ENCODE results near the gene IFI27L1. TPM values are rescaled to one million over a fixed set of nuclear protein-coding genes. Genes with fewer than 3 reads are reported as not detected.

The IFI27L1 gene
- total and polyA plus RNA-seq, 2 of the 13 experiments (the other 11 are each of a cell fraction or from before 2014, with no cell fraction given) = 11.9 to 19.0 TPM

DNA sequence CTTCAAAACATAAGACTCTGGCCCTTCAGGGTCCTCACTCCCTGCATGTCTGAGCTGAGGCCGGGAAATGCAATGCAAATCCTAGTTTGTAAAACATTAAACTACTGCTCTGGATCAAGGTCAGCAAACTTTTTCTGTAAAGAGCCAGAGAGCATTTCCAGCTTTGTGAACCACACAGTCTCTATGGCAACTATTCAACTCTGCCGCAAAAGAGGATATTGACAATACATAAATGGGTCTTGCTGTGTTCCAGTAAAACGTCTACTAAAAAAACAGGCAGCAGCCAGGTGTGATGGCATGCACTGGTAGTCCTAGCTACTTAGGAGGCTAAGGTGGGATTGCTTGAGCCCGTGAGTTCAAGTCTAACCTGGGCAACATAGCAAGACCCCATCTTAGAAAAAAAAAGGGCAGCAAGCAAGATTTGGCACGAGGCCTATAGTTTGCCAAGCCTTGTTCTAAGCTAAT, 22.4 kb upstream of the IFI27L1 start (continued):
- TF ChIP-seq, protein P1, sequence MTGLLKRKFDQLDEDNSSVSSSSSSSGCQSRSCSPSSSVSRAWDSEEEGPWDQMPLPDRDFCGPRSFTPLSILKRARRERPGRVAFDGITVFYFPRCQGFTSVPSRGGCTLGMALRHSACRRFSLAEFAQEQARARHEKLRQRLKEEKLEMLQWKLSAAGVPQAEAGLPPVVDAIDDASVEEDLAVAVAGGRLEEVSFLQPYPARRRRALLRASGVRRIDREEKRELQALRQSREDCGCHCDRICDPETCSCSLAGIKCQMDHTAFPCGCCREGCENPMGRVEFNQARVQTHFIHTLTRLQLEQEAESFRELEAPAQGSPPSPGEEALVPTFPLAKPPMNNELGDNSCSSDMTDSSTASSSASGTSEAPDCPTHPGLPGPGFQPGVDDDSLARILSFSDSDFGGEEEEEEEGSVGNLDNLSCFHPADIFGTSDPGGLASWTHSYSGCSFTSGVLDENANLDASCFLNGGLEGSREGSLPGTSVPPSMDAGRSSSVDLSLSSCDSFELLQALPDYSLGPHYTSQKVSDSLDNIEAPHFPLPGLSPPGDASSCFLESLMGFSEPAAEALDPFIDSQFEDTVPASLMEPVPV (CRISPR knock-in tag; IDR thresholded peaks at IDR 0.05) = 0 out of 2 replicates have a peak, but pooled peaks have one; percentile 39
- TF ChIP-seq THRA (CRISPR knock-in tag; IDR thresholded peaks at IDR 0.05; ENCODE audit: borderline replicate concordance) (peak; percentile 37; the same call in 1 of the 2 replicates), CREBL2 (CRISPR knock-in tag; IDR thresholded peaks at IDR 0.05; ENCODE audit: borderline replicate concordance) (no peak), GLI4 (CRISPR knock-in tag; IDR thresholded peaks at IDR 0.05; ENCODE audit: borderline replicate concordance) (peak; percentile 63; the same call in 1 of the 2 replicates), FOSL2 (CRISPR knock-in tag; IDR thresholded peaks at IDR 0.05) (0 out of 2 replicates have a peak, but pooled peaks have one; percentile 5), HOXA5 (CRISPR knock-in tag; IDR thresholded peaks at IDR 0.05) (peak; percentile 53; the same call in 1 of the 2 replicates), RNF2 (conservative IDR thresholded peaks at IDR 0.05; ENCODE audit: low read depth) (no peak), ZMYM4 (CRISPR knock-in tag; IDR thresholded peaks at IDR 0.05) (0 out of 2 replicates have a peak, but pooled peaks have one; percentile 31), PAX8 (CRISPR knock-in tag; IDR thresholded peaks at IDR 0.05; ENCODE audit: borderline replicate concordance) (no peak), CCAR2 (optimal IDR thresholded peaks at IDR 0.05; ENCODE audit: low read depth, low read length) (no peak), HNF1A (IDR thresholded peaks at IDR 0.05; ENCODE audit: low read depth) (peak; percentile 91), HNF1A (CRISPR knock-in tag; IDR thresholded peaks at IDR 0.05; ENCODE audit: borderline replicate concordance) (peak; percentile 92), ETV6 (CRISPR knock-in tag; conservative IDR thresholded peaks at IDR 0.05) (no peak), GABPB1 (CRISPR knock-in tag; IDR thresholded peaks at IDR 0.05) (peak; percentile 17; the same call in 1 of the 2 replicates), NR2F1 (CRISPR knock-in tag; IDR thresholded peaks at IDR 0.05) (0 out of 4 replicates have a peak, but pooled peaks of 1 of the 2 experiments have one; percentile 43), RFX3 (CRISPR knock-in tag; IDR thresholded peaks at IDR 0.05) (peak; percentile 93)
- TF ChIP-seq, protein P2, sequence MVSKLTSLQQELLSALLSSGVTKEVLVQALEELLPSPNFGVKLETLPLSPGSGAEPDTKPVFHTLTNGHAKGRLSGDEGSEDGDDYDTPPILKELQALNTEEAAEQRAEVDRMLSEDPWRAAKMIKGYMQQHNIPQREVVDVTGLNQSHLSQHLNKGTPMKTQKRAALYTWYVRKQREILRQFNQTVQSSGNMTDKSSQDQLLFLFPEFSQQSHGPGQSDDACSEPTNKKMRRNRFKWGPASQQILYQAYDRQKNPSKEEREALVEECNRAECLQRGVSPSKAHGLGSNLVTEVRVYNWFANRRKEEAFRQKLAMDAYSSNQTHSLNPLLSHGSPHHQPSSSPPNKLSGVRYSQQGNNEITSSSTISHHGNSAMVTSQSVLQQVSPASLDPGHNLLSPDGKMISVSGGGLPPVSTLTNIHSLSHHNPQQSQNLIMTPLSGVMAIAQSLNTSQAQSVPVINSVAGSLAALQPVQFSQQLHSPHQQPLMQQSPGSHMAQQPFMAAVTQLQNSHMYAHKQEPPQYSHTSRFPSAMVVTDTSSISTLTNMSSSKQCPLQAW (CRISPR knock-in tag; IDR thresholded peaks at IDR 0.05) = peak; percentile 95
- TF ChIP-seq, protein P3, sequence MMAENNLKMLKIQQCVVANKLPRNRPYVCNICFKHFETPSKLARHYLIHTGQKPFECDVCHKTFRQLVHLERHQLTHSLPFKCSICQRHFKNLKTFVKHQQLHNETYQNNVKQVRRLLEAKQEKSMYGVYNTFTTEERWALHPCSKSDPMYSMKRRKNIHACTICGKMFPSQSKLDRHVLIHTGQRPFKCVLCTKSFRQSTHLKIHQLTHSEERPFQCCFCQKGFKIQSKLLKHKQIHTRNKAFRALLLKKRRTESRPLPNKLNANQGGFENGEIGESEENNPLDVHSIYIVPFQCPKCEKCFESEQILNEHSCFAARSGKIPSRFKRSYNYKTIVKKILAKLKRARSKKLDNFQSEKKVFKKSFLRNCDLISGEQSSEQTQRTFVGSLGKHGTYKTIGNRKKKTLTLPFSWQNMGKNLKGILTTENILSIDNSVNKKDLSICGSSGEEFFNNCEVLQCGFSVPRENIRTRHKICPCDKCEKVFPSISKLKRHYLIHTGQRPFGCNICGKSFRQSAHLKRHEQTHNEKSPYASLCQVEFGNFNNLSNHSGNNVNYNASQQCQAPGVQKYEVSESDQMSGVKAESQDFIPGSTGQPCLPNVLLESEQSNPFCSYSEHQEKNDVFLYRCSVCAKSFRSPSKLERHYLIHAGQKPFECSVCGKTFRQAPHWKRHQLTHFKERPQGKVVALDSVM (CRISPR knock-in tag; IDR thresholded peaks at IDR 0.05) = no peak
